C4-2B (cell line): ENCODE results near the gene GPR158.

Experiments used
- ZFX ChIP-seq: fragments of 450-650 bp; IDR thresholded peaks from 2 replicates; pipeline ENCODE4 v1.6.1; 2017
- TF ChIP-seq, protein P1 (sequence below): fragments of 450-650 bp; conservative IDR thresholded peaks from 2 replicates; pipeline ENCODE4 v1.5.1; 2017; ENCODE audit warnings: mild to moderate bottlenecking

DNA sequence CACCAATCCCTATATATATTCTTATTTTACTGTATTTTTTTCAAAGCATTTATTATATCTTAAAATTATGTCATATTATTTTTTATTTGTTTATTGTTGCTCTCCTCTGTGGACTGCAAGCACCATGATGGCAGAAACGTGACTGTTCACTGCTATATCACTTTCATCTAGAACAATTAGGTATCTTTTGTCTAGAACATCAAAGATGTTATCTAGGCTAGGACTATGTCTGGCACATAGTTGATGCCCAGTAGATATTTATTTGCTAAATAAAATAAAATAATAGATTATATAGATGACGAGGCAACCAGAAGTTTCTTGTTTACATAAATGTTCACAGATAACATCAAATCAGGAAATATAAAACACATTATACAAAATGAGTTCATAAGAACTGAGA is 12.4 kb upstream of the GPR158 start:
- TF ChIP-seq, protein P1, sequence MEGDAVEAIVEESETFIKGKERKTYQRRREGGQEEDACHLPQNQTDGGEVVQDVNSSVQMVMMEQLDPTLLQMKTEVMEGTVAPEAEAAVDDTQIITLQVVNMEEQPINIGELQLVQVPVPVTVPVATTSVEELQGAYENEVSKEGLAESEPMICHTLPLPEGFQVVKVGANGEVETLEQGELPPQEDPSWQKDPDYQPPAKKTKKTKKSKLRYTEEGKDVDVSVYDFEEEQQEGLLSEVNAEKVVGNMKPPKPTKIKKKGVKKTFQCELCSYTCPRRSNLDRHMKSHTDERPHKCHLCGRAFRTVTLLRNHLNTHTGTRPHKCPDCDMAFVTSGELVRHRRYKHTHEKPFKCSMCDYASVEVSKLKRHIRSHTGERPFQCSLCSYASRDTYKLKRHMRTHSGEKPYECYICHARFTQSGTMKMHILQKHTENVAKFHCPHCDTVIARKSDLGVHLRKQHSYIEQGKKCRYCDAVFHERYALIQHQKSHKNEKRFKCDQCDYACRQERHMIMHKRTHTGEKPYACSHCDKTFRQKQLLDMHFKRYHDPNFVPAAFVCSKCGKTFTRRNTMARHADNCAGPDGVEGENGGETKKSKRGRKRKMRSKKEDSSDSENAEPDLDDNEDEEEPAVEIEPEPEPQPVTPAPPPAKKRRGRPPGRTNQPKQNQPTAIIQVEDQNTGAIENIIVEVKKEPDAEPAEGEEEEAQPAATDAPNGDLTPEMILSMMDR: no peak
- TF ChIP-seq ZFX: no peak
